Endodermal cell (in vitro differentiated cells): ENCODE results near the gene HOXC9. TPM values are rescaled to one million over a fixed set of nuclear protein-coding genes. Genes with fewer than 3 reads are reported as not detected.

Experiments
- DNase-seq: peaks from one replicate; pipeline ENCODE4 v3.0.0-alpha.2; 2017
- H3K27ac ChIP-seq: 2 replicates; pipeline ENCODE4 v1.5.1; 2013; ENCODE audit warnings: mild to moderate bottlenecking, low read depth, low read length, moderate library complexity
- H3K27me3 ChIP-seq: 2 replicates; pipeline ENCODE4 v1.6.1; 2013; ENCODE audit warnings: mild to moderate bottlenecking, low read length, moderate library complexity; ENCODE audit not compliant: insufficient read depth, control insufficient read depth, poor library complexity, severe bottlenecking
- H3K36me3 ChIP-seq: 2 replicates; pipeline ENCODE4 v1.7.0; 2013; ENCODE audit warnings: mild to moderate bottlenecking, low read length, moderate library complexity; ENCODE audit not compliant: control insufficient read depth, insufficient read depth
- H3K4me1 ChIP-seq: one replicate; pipeline ENCODE4 v1.7.0; 2013; ENCODE audit warnings: low read length; ENCODE audit not compliant: control insufficient read depth, insufficient read depth
- H3K4me3 ChIP-seq: 2 replicates; pipeline ENCODE4 v1.5.1; 2013; ENCODE audit warnings: mild to moderate bottlenecking, low read length, moderate library complexity
- H3K9ac ChIP-seq: 2 replicates; pipeline ENCODE4 v1.6.1; 2013; ENCODE audit warnings: mild to moderate bottlenecking, low read length, moderate library complexity; ENCODE audit not compliant: poor library complexity, severe bottlenecking; ENCODE audit errors: extremely low read depth
- H3K9me3 ChIP-seq: 2 replicates; pipeline ENCODE4 v1.6.1; 2013; ENCODE audit warnings: mild to moderate bottlenecking, low read length, moderate library complexity; ENCODE audit not compliant: control insufficient read depth
- H3K27ac Mint-ChIP-seq: 2 replicates; pipeline ENCODE4 v1.8.0; 2020; ENCODE audit warnings: mixed read lengths
- H3K27me3 Mint-ChIP-seq: 2 replicates; pipeline ENCODE4 v1.8.0; 2021; ENCODE audit warnings: mild to moderate bottlenecking, mixed read lengths; ENCODE audit not compliant: insufficient read depth
- H3K36me3 Mint-ChIP-seq: 2 replicates; pipeline ENCODE4 v1.8.0; 2020; ENCODE audit warnings: low read depth, mixed read lengths
- H3K4me1 Mint-ChIP-seq: 2 replicates; pipeline ENCODE4 v1.8.0; 2020; ENCODE audit warnings: mixed read lengths
- H3K4me3 Mint-ChIP-seq: 2 replicates; pipeline ENCODE4 v1.8.0; 2020; ENCODE audit warnings: mild to moderate bottlenecking, moderate library complexity, mixed read lengths
- H3K9me3 Mint-ChIP-seq: 2 replicates; pipeline ENCODE4 v1.8.0; 2020; ENCODE audit warnings: mild to moderate bottlenecking, mixed read lengths
- CTCF ChIP-seq: fragments of 200-600 bp; sonication (generic); conservative IDR thresholded peaks from 2 replicates; pipeline ENCODE4 v1.5.0; 2021; ENCODE audit warnings: antibody characterized with exemption, mild to moderate bottlenecking
- WGBS, 2 experiments: methylation state at CpG; one replicate each; pipeline versions ENCODE4 v1.1.5 to v1.1.7; 2013; ENCODE audit warnings: missing lambda C conversion rate in 2 of 2, mixed read lengths in 1 of 2; ENCODE audit not compliant: insufficient coverage in 1 of 2, insufficient read length in 1 of 2; 5-methylcytosine and 5-hydroxymethylcytosine counted together
- total RNA-seq, 2 donors: library from RNA; stranded (reverse); fragmentation: NEBNext Ultra II Directional in 1 of 2; extraction: Animal tissue kit (Norgen Biotek cat#: 25700) in 1 of 2; gene quantifications; 2 replicates in 1 of 2; 3 replicates in 1 of 2; pipeline ENCODE4 v1.2.1, GENCODE V29; 2021

The HOXC9 gene
- total RNA-seq, 2 donors from 2014 or later, result not detected

- Mint-ChIP-seq H3K27me3 (peaks cover 99% of the 10 kb centered on the region), H3K9me3 (peaks cover 3% of the 10 kb centered on the region), H3K36me3 (no peaks in the 10 kb centered on the region), H3K4me1 (peaks cover 6% of the 10 kb centered on the region), H3K4me3 (no peak overlapping the region), H3K27ac (no peak overlapping the region)
- TF ChIP-seq CTCF, result no peak
- Histone ChIP-seq H3K9me3 (no peaks in the 10 kb centered on the region), H3K4me1 (no peaks in the 10 kb centered on the region), H3K27me3 (peaks cover 99% of the 10 kb centered on the region), H3K9ac (no peak overlapping the region), H3K27ac (no peak overlapping the region), H3K36me3 (no peaks in the 10 kb centered on the region), H3K4me3 (no peak overlapping the region)
- DNase-seq, result no peak
- WGBS, 2 experiments, result 0 to 25% methylated on average over 2 to 6 of the region's 6 CpGs
These were observed 12.9 kb downstream of the HOXC9 start for GRCh38 chr12:54012631-54013409.

- Mint-ChIP-seq H3K27me3 (peaks cover 99% of the 10 kb centered on the region), H3K27ac (no peak overlapping the region), H3K4me3 (no peak overlapping the region), H3K4me1 (peaks cover 6% of the 10 kb centered on the region), H3K36me3 (no peaks in the 10 kb centered on the region), H3K9me3 (peaks cover 3% of the 10 kb centered on the region)
- Histone ChIP-seq H3K9ac (no peak overlapping the region), H3K4me1 (no peaks in the 10 kb centered on the region), H3K4me3 (no peak overlapping the region), H3K27ac (no peak overlapping the region), H3K36me3 (no peaks in the 10 kb centered on the region), H3K9me3 (no peaks in the 10 kb centered on the region), H3K27me3 (peaks cover 100% of the 10 kb centered on the region)
- WGBS, 2 experiments, result 6 to 9% methylated on average over 13 to 36 of the region's 36 CpGs
- DNase-seq, result no peak
- no peak for TF ChIP-seq CTCF
These were observed 14.5 kb downstream of the HOXC9 start for GRCh38 chr12:54014377-54015017.

GRCh38 chr12:54015018-54015931, 15.3 kb downstream of the HOXC9 start:
- DNase-seq, result no peak
- Histone ChIP-seq H3K9ac (no peak overlapping the region), H3K4me1 (no peaks in the 10 kb centered on the region), H3K9me3 (no peaks in the 10 kb centered on the region), H3K4me3 (no peak overlapping the region), H3K36me3 (no peaks in the 10 kb centered on the region), H3K27me3 (peaks cover 100% of the 10 kb centered on the region), H3K27ac (no peak overlapping the region)
- TF ChIP-seq CTCF, result no peak
- Mint-ChIP-seq H3K27ac (no peak overlapping the region), H3K9me3 (peaks cover 3% of the 10 kb centered on the region), H3K4me1 (peaks cover 6% of the 10 kb centered on the region), H3K27me3 (peaks cover 99% of the 10 kb centered on the region), H3K36me3 (no peaks in the 10 kb centered on the region), H3K4me3 (no peak overlapping the region)
- 21 to 31% methylated on average over 12 to 22 of the region's 23 CpGs for WGBS, 2 experiments
